GM18951 (cell line): ENCODE measurements around the gene SPAG7.
A peak's percentile ranks its signal among the peaks of the same experiment; 100 is the strongest.

Experiments
- POLR2A ChIP-seq: IDR thresholded peaks from 4 replicates; pipeline ENCODE4 v1.6.1; 2011; ENCODE audit warnings: mild to moderate bottlenecking; ENCODE audit not compliant: insufficient read length, insufficient read depth; ENCODE audit errors: extremely low read depth
- in situ Hi-C: fragments of 300-500 bp; cut with MboI; formaldehyde crosslinking; loops from one replicate; pipeline ENCODE4 v1.12.0; 2022; ENCODE audit warnings: low sequenced_read_pairs, mixed read lengths, inconsistent platforms; ENCODE audit not compliant: unreplicated experiment

Gene SPAG7

GRCh38 chr17:4987767-4988567 is 20.4 kb upstream of the SPAG7 start:
- in situ Hi-C loops = no loop called here
- peak; percentile 38 for TF ChIP-seq POLR2A

GRCh38 chr17:4986951-4987766 is 19.5 kb upstream of the SPAG7 start, which contains the start of gene CAMTA2:
Gene CAMTA2, minus strand, starts transcription at chr17:4987675. Its CDS starts 1,453 bp downstream, at chr17:4986222.
- in situ Hi-C loops = no loop called here
- peak; percentile 83 for TF ChIP-seq POLR2A

GRCh38 chr17:4986403-4986802 is 18.8 kb upstream of the SPAG7 start:
- in situ Hi-C loops = no loop called here
- TF ChIP-seq POLR2A = no peak

GRCh38 chr17:4982305-4982704 is 14.7 kb upstream of the SPAG7 start:
- TF ChIP-seq POLR2A = no peak
- in situ Hi-C loops = no loop called here

GRCh38 chr17:4980644-4981216 is 13.1 kb upstream of the SPAG7 start:
- in situ Hi-C loops = no loop called here
- no peak for TF ChIP-seq POLR2A

GRCh38 chr17:4978726-4979125 is 11.1 kb upstream of the SPAG7 start:
- in situ Hi-C loops = no loop called here
- TF ChIP-seq POLR2A = no peak

GRCh38 chr17:4974115-4974670 is 6.6 kb upstream of the SPAG7 start:
- in situ Hi-C loops = no loop called here
- TF ChIP-seq POLR2A = no peak

GRCh38 chr17:4973256-4974114 is 5.9 kb upstream of the SPAG7 start:
- in situ Hi-C loops = no loop called here
- TF ChIP-seq POLR2A = no peak

GRCh38 chr17:4972752-4973151 is 5.1 kb upstream of the SPAG7 start:
- no peak for TF ChIP-seq POLR2A
- in situ Hi-C loops = no loop called here

- in situ Hi-C loops = no loop called here
- no peak for TF ChIP-seq POLR2A
Observed at GRCh38 chr17:4972322-4972721, 4.7 kb upstream of the SPAG7 start.

GRCh38 chr17:4971826-4972225 is 4.2 kb upstream of the SPAG7 start:
- in situ Hi-C loops = no loop called here
- no peak for TF ChIP-seq POLR2A

- no peak for TF ChIP-seq POLR2A
- in situ Hi-C loops = no loop called here
Observed at GRCh38 chr17:4970273-4970672, 2.7 kb upstream of the SPAG7 start.
